OCI-LY1 (cell line): ENCODE data around the gene ZC2HC1B.

Experiments
- CTCF ChIP-seq: fragments of 200-600 bp; sonication (generic), shearing (Covaris generic); IDR thresholded peaks from 2 replicates; pipeline ENCODE4 v1.5.1; 2017; ENCODE audit warnings: mild to moderate bottlenecking, antibody characterized with exemption, low read length, moderate library complexity, mixed read lengths
- EZH2 ChIP-seq: fragments of 200-600 bp; sonication (generic), shearing (Covaris generic); IDR thresholded peaks from 2 replicates; pipeline ENCODE4 v1.8.0; 2017; ENCODE audit warnings: borderline replicate concordance, mixed run types, mild to moderate bottlenecking, antibody characterized with exemption, low read length, moderate library complexity, mixed read lengths

- TF ChIP-seq CTCF (no peak), EZH2 (no peak)
These were observed 32.0 kb downstream of the ZC2HC1B start for GRCh38 chr6:143896126-143896860.
